Stimulated activated CD4-positive, alpha-beta T cell treated with anti-CD3 and anti-CD28 coated beads, Interleukin-15, amount 100 ng/mL, for 1 hour (primary cell): ENCODE measurements around the gene ACTG1.
"Not testable (repeated sequence)": the region's sequence is repeated elsewhere in the genome, so short reads cannot be mapped to it uniquely, and the experiment has no call there.

Source experiments
- DNase-seq, 2 donors: peaks; one replicate each; pipeline ENCODE4 v3.0.0-alpha.2; 2020; ENCODE audit warnings: low read depth in 1 of 2, low spot score in 1 of 2

The ACTG1 gene

GRCh38 chr17:81533339-81534141 is 20.9 kb upstream of the ACTG1 start:
- no peak for DNase-seq

GRCh38 chr17:81532490-81533287 is 20.1 kb upstream of the ACTG1 start:
- DNase-seq = no peak

GRCh38 chr17:81531998-81532404 is 19.4 kb upstream of the ACTG1 start:
- DNase-seq = not testable (repeated sequence)

GRCh38 chr17:81531013-81531412 is 18.4 kb upstream of the ACTG1 start:
- DNase-seq = not testable (repeated sequence)

GRCh38 chr17:81529437-81529803 is 16.8 kb upstream of the ACTG1 start:
- DNase-seq = no peak

- DNase-seq = no peak
Measured at GRCh38 chr17:81528651-81529436, 16.2 kb upstream of the ACTG1 start.

GRCh38 chr17:81528384-81528650 is 15.7 kb upstream of the ACTG1 start:
- no peak for DNase-seq

GRCh38 chr17:81527591-81528383 is 15.2 kb upstream of the ACTG1 start, which contains the start of gene FSCN2:
TSS of gene FSCN2 (plus strand) at chr17:81528377. CDS start at chr17:81528532, 155 bp downstream.
- no peak for DNase-seq

GRCh38 chr17:81526662-81527571 is 14.3 kb upstream of the ACTG1 start:
- DNase-seq = no peak

GRCh38 chr17:81524865-81525159 is 12.2 kb upstream of the ACTG1 start:
- no peak for DNase-seq

GRCh38 chr17:81524039-81524864 is 11.7 kb upstream of the ACTG1 start:
- no peak for DNase-seq

- DNase-seq = no peak
Measured at GRCh38 chr17:81523402-81524038, 10.9 kb upstream of the ACTG1 start.

GRCh38 chr17:81522491-81523401 is 10.1 kb upstream of the ACTG1 start:
- DNase-seq = no peak

GRCh38 chr17:81520021-81520901 is 7.7 kb upstream of the ACTG1 start:
- no peak for DNase-seq

GRCh38 chr17:81519284-81520020 is 6.9 kb upstream of the ACTG1 start:
- peak in 1 of 2 donors; percentile 58 for DNase-seq

GRCh38 chr17:81518785-81519283 is 6.2 kb upstream of the ACTG1 start:
- no peak for DNase-seq
